Activated CD4-positive, alpha-beta T cell treated with anti-CD3 and anti-CD28 coated beads, Interleukin-2, amount 50 U/mL, for 4 hours (primary cell): ENCODE measurements around the gene RPL41.
A peak's percentile ranks its signal among the peaks of the same experiment; 100 is the strongest.
"Not testable (repeated sequence)": the region's sequence is repeated elsewhere in the genome, so short reads cannot be mapped to it uniquely, and the experiment has no call there.

ENCODE experiments used
- DNase-seq, 2 experiments: peaks; one replicate each; pipeline ENCODE4 v3.0.0-alpha.2; 2020

RPL41 gene

DNA sequence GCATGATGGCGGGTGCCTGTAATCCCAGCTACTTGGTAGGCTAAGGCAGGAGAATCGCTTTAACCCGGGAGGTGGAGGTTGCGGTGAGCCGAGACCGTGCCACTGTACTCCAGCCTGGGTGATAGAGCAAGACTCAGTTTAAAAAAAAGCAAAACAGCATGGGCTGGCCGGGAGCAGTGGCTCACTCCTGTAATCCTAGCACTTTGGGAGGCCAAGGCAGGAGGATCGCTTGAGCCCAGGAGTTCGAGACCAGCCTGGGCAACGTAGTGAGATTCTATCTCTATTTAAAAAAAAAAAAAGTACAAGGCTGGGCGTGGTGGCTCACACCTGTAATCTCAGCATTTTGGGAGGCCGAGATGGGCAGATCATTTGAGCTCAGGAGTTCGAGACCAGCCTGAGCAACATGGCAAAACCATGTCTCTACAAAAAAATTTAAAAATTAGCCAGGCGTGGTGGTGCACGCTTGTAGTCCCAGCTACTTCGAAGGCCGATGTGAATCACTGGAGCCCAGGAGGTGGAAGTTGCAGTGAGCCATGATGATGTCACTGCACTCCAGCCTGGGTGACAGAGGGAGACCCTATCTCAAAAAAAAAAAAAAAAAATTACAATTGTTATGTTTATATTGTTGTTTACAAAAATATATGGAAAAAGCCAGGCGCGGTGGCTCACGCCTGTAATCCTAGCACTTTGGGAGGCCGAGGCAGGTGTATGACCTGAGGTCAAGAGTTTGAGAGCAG is 40.2 kb downstream of the RPL41 start:
- DNase-seq: not testable (repeated sequence)

GRCh38 chr12:56157201-56158028 is 41.0 kb downstream of the RPL41 start:
- DNase-seq: peak; percentile 27 to 38

GRCh38 chr12:56158029-56158925 is 41.8 kb downstream of the RPL41 start, which contains the start of gene MYL6:
Gene MYL6, plus strand, starts transcription at chr12:56158359. Its CDS starts 43 bp downstream, at chr12:56158402.
- peak; percentile 87 to 89 for DNase-seq

DNA sequence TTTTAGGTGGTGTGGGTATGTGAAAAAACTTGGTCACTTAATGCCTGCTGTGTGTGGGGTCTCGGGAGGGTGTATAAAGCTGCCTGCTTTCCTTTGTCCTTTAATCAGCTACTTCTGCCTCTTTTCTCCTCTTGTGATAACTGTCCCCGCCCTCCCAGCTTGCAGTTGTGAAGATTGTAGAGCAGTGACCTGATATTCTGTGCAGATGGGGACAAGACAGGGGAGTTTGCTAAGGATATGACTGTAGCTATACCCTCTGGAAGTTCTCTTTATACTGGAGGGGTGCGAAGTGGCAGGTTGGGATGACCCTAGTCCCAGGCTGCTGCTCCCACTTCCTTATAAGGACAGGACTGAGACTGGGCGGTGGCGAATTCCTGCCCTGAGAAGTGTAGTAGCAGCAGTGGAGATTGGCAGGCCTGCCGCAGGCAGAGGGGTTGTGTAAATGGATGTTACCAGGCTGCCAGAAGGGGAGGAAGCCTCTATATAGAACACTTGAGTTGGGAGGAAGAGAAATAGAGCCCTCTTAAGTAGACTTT is 42.6 kb downstream of the RPL41 start:
- DNase-seq: no peak

DNA sequence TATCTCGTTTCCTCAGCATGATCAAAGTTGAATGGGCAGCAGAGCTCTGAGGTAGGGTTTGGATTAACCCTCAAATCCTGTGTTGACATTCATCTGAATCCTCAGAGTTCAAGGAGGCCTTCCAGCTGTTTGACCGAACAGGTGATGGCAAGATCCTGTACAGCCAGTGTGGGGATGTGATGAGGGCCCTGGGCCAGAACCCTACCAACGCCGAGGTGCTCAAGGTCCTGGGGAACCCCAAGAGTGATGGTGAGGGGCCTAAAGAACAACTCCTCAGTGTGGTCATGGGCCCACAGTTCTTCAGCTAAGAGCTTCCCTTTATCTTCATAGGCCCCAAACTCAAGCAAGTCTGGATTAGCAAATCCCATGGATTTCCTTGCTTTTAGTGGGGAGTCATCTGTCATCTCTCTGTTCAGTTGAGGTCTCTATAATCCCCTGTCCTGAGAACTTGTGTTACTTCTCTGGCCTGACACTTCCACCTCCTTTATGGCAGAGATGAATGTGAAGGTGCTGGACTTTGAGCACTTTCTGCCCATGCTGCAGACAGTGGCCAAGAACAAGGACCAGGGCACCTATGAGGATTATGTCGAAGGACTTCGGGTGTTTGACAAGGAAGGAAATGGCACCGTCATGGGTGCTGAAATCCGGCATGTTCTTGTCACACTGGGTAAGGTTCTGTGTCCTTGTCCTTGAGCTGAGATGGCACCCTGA is 43.2 kb downstream of the RPL41 start:
- no peak for DNase-seq

- DNase-seq: peak; percentile 51 to 54
These were observed 43.8 kb downstream of the RPL41 start for GRCh38 chr12:56160193-56160763.

DNA sequence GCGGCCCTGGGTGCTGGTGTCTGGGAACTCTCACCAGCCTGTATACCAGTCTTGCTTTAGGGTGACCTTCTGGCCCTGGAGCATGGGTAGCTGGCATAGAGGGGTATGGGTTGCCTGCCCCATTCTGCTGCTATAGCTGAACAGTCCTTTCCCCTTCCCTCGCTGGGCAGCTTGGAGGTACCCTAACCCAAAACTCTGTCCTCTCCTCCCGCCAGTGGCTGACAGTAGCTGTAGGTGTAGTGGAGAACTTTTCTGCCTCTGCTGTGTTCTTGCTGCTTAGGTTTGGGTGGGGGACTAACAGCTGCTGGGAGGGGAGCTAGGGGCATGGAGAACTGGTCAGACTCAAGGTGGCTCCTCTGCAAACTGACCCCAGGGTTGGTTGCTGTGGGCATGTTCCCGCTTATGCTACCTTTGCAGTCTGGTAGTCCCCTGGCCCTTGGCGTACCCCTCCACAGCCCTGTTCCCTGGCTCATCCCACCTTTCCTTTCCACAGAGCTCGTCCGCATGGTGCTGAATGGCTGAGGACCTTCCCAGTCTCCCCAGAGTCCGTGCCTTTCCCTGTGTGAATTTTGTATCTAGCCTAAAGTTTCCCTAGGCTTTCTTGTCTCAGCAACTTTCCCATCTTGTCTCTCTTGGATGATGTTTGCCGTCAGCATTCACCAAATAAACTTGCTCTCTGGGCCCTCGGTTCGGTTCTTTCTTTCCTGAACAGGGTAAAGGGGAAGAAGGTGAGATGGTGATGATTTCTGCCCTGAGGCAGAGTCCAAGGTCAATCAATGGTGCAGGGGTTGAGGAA is 44.7 kb downstream of the RPL41 start:
- no peak for DNase-seq

- DNase-seq: no peak
These were observed 45.4 kb downstream of the RPL41 start for GRCh38 chr12:56161690-56162351.

GRCh38 chr12:56162468-56163290 is 46.2 kb downstream of the RPL41 start:
- DNase-seq: no peak

GRCh38 chr12:56163533-56164344 is 47.3 kb downstream of the RPL41 start:
- DNase-seq: no peak

- no peak for DNase-seq
These were observed 47.9 kb downstream of the RPL41 start for GRCh38 chr12:56164345-56164729.

GRCh38 chr12:56165369-56165768 is 48.9 kb downstream of the RPL41 start:
- DNase-seq: no peak
